GM18909 (cell line): ENCODE measurements around the gene CDPF1.
A peak's percentile ranks its signal among the peaks of the same experiment; 100 is the strongest.

ENCODE experiments used
- ATAC-seq: cut with Tn5 transposase; IDR thresholded peaks from one replicate; pipeline ENCODE4 v1.9.1; 2021; ENCODE audit warnings: mild to moderate bottlenecking; ENCODE audit not compliant: unreplicated experiment, poor library complexity

CDPF1 gene

DNA sequence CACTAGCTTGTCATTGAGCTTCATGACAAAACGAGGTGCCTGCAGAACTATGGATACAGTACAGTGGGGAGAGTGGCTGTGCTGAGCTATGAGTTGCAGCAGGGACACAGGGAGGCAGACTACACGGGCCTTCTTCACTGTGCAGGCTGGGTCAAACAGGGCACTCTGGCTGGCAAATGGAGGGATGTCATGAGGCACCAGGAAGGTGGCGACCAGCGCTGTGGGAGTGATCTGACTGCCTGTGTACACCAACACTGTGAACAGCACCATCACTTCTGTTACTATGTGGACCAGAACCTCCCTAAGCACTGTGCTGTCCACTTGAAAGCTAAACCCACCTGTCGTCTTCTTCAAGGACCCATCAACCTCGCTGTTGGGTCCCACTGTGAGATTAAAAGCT is 9.9 kb upstream of the CDPF1 start:
- no peak for ATAC-seq

DNA sequence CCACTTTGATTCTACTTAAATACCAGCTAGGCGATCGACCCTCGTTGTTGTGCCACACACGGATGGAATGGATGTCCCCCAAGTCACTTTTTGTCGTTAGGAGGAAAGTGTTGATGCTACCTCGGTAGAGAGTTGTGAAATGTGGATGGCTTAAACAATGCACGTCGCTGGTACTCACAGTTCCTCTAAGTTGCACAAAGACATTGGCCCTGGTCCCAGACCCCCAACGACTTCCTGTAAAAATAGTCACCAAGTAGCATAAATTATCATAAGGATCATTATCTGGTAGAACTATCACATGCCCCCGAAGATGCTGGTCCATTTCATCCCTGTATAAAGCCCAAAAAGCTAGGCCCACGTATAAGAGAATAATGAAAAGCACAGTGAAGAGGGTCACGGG is 9.3 kb upstream of the CDPF1 start:
- no peak for ATAC-seq

DNA sequence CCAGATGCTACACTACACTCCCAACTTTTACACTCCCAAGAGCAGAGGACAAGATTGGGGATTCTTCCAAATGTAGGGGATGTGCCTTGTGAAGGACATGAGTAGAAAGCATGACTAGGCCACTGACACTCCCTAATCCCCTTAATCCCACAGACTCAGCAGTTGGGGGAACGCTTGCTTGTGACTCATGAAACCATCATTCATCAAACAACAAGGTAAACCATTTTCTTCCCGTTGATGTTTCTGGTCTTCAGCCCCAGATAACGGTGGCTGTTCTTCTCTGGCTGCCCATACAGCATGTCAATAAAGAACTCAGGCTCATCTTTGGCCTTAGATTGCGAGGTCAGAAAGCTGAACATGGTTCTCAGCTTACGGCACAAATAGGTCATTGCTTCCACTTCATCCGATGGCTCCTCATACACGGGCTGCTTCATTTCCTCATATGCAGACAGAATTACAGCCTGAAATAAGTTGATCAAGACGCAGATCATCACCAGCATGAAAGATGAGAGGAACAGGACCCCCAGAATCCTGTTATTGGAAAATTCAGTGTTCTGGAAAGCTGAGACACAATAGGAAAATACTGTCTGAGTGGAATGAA is 6.4 kb upstream of the CDPF1 start:
- ATAC-seq: no peak

DNA sequence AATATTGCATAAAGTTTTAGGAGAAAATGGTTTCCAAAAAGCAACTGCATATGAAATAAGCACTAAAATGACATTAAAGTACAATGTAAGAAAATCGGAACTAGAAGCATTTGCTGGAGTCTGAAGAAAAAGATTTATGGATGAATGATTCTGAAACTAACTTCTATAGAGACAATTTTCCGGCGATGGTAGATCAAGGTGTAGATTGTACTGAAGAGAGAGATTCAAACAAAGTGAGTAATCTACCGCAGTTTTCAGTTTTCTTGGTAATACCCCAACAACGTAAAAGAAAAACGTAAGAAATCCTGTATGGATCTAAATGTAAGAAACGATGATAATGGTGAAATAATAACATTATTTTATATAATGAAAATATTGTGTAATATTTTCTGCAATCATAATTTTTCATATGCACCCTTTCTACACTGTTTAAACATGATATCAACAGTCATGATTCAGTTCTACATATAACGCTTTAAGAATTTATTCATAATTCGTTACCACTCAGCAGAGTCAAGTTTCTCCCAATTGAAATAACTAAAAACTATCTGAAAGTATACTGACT is 1.8 kb upstream of the CDPF1 start:
- ATAC-seq: no peak

DNA sequence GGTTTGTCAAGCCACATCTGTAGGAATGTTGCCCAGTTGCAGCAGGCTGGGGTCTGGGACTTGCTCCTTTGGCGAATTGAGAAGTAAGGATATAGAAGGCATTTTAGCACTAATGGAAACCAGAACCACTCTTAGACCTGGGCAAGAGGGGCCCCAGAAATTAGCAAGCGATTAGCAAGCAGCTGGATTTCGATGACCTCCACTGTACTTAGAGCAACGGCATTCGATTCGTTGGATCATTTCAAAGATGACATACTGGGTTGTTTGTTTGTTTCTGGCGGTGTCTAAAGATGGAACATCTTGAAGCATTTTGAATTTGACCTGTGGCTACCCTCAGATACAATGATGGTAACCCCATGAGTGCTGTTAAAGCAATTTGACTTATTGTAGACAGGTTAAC is 1.2 kb upstream of the CDPF1 start:
- ATAC-seq: no peak

DNA sequence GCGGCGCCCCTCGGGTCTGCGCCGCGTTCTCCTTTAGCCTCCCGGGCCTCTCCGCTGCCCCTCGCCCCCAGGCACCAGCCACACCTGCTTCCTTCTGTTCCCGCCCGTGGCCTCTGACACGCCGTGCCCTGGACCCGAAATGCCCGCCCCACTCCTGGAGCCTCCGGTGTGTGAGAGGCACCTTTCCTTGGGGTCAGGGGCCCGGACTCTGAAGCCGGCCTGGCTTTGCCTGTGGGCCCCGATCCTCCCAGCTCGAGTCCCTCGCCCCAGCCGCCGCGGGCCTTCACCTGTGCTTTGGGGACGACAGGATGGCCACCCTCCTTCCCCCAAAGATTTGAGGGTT is 661 bp upstream of the CDPF1 start:
- peak; percentile 8 for ATAC-seq

DNA sequence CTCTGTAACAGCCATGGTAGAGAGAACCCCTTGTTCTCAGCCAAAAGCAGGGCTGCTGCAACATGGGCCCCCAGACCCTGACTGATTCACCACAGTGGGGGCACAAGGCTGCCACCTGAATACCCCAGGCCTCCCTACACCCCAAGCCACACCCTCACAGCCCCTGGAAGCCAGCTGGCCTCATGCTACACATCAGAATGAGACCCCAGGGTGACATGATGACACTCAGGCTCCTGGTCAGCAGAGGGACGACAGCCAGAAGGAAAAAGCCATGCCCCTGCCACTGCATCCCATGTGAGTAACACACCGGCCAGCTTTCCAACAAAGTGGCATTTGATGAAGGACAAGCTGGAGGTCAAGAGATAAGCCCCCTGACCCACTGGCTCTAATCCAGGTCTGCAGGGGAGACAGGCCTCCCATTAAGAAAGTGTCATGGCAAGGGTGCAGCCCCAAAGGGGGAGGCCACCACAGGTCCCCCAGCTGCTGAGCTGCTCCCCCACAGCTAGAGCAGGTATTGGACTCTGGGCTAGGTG is 2.6 kb downstream of the CDPF1 start:
- no peak for ATAC-seq

DNA sequence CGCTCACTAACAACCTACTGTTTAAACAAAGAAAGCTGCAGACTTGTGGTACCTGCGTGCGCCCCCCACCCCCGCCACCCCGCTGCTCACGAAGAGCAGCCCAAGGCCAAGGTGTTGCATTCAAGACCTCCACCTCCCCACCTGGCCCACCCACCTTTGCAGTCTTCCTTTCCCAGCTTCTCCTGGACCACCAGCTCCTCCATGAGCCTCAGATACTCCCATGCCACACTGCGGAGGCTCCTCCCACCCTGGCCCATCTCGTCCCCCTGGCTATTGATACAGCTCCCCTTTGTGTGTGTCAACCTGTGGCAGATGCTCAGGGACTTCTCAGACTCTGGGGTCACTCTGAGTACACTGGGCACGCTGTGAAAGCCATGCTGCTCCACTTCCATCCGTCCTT is 3.9 kb downstream of the CDPF1 start:
- ATAC-seq: no peak

DNA sequence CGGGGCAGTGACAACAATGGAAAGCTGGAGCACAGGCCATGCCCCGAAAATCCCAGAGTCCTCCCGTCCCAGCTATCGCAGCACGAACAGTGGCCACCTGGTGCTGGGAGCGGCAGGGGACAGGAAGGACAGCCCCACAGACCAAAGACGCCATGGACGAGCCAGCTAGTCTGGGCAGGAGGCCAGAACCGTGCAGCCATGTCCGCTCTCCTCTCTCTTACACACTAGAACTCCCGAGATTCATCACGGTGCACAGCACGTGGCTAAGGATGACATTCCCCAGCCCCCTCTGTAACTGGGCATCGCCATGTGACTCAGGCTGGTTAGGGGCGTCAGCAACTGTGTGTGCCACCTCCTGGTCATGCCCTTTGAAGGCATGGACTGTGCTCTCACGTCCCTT is 4.6 kb downstream of the CDPF1 start:
- no peak for ATAC-seq

DNA sequence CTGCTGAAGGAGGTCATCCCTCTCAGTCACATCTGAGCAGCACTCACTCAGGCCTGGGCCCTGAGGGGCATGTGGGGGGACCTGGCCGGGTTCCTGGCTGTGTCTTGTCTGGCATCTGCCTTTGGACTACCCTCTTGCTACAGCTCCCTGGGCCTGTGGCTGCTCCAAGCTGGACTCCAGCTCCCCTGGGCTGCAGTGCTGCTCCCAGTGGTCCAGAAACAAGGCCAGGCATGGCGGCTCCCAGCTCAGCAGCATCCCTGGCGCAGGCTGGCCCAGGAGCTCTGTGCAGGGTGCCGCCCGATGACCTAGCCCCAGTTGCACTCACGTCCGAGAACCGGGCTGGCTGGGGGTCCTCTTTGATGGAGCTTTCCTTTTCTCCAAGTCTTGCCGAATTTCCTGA is 5.3 kb downstream of the CDPF1 start:
- ATAC-seq: no peak

DNA sequence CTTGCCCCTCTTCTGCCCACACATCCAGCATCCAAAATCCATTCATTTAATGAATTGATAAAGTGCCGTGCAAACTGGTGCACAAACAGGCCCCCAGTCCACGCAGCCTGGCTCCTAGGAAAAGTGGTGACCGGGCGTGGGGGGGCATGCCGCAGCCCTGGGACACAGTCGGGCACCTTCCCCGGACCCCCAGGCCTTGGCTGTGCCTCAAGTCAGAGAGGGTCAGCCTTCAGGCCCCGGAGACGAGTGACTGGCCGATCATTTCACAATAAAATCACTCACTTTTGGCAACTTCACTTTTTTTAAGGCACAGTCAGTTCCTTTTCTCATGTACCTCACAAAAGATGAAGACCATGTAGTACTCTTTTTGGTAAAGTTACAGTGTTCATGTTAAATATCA is 8.0 kb downstream of the CDPF1 start:
- no peak for ATAC-seq

DNA sequence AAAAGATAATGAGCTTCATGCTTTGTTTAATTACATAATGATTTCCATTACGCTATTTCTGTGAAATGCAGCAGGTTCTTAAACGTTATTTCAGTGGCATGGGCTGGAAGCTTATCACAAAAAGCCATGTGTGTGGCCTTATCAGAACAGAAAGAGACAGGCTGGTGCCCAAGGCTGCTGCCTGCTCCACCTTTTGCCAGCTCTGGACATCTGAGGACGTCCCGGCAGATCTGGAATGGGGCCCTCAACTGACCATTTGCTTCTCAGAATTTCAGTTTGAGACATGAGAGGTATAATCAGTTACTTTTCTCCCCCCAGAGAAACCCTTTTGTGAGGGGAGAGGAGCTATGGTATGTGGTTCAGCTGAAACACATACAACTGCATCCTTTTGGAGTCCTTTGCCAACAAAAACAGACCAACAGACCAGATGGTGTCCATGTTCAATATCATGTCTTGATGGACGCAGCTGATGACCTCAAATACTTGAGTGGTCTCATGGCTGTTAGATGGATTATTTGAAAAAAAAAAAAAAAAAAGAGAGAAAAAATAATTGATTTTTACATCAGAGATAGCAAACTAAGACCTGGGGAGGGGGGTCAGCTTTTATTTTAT is 8.6 kb downstream of the CDPF1 start:
- ATAC-seq: no peak

DNA sequence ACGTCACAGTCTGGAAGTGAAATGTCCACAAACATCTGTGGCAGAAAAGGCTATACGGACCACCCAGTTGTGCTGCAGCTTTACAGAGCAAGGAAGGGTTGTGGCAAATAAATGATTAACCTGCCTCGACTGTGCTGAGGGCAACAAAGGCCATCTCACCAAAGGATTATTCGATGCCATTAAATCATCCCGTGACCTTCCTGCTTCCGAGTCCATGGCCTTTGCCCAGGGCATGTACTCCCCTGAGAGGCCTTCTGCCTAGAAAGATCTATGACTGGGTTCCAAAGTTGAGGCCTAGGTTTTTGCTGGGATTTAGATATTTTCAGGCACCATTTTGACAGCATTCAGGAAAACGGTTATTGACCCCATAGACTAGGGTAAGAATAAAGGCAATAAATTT is 9.2 kb downstream of the CDPF1 start:
- no peak for ATAC-seq

DNA sequence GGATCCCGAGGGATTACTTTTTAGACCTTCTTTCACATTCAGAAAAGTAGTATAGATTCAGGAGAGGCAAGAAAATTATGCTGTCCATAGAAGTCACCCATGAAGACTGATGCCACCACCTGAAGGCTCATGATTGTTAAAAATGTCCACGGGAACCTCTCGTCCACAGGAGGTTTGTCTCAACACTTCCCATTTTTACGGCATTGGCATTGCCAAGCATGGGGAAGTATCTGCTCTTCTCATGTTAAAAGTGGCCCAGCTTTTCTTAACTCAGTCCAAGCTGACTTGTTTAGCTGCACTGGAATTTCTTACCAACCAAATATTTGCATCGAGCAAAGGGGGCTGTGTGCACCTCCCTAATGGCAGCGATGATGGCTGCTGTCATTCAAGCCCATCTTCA is 9.6 kb downstream of the CDPF1 start:
- no peak for ATAC-seq

DNA sequence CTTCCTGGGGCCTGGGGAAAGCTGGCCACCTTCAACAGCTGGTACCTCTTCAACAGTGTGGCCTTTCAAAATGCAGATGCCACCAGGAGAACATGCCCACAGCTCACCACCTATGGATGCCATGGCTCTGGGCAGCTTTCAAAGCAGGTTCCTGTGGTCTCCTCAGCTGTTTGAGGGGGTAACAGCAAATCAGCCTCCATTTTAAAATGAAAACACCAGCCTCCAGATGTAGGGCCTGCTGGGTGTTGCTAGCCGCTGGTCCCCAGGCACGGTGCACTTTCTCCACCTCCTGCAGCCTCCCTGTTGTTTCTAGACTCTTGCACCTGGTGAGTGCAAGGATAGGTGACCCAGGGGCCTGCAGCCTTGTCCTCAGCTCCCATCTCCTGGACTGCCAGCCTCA is 10.0 kb downstream of the CDPF1 start:
- no peak for ATAC-seq

DNA sequence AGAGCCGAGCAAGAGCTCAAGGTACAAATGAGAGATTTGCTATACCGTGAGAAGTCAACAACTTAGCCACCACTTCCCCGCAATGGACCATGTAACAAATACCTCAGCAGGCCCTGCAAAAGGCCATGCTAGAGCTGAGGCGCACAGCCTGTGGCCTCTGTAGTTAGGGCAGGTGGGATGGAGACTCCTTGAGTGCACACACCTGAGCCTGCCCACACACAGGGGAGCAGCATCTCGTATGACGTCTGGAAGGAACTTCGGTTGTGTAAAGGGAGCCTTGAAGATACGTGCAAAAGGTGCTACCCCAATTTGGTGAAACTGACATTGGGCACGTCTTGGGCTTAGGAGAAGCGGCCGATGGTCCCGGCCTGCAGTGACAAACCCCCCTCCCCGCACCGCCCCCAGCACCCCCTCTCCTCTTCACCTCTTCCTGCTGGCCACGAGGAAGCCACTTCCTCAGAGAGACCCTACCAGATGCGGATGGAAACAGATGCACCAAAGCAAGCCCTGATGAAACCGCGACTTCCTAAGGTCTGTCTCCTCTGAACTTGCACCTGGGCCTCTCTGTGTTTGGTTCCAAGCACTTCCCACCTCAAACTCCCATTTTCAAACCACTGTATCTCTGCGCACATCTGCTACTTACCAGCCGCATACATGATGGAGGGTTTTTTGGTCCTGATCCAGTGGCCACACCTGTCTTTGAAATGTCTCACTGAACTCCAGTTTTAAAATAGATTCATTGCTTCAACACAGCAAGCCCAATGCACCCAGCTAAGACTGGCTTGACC is 10.6 kb downstream of the CDPF1 start:
- no peak for ATAC-seq

DNA sequence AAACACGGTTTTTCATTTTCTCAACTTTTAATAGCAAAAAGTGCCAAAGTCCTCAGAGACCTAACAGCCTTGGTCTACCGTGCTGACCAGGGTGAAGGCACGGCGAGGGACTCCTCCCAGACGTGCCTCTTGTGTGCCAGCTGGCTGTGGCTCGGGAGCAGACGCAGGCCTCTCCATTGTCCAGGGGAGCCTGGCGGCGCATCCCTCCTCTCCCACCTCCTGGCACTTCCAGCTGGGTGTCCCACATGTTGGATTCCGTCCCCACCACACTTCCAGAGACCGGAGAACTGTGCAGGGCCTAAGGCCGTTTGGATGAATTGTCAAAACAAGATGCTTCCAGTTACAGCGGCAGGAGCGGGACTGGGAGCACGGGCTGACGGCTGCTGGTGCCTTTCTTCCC is 11.6 kb downstream of the CDPF1 start:
- no peak for ATAC-seq

DNA sequence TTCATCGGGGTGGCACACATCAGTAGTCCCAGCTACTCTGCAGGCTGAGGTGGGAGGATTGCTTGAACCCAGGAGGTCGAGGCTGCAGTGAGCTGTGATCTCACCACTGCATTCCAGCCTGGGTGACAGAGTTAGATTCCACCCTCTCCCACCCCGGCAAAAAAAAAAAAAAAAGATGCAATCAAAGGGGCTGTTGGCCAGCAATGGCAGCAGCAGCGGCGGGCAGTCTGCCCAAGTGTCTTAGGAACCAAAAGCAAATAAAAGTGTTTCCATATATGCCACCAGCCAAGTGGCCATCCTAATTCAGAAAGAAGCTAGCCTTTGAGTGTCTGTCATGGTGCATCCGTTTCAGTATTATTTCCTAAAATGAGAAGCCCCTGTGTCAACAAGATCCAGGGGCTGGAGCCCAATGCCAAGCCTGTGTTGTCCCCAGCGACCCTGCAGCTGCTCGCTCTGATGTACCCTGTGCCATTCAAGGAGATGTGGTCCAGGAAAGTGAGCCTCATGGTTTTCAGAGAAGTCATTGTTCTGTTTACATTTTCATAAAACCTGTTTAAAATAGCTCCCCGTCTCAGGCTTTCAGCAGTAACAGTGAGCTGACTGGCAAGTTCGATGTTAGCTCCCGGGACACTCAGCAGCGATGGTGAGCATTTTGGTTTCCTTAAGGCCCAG is 12.5 kb downstream of the CDPF1 start:
- ATAC-seq: no peak

DNA sequence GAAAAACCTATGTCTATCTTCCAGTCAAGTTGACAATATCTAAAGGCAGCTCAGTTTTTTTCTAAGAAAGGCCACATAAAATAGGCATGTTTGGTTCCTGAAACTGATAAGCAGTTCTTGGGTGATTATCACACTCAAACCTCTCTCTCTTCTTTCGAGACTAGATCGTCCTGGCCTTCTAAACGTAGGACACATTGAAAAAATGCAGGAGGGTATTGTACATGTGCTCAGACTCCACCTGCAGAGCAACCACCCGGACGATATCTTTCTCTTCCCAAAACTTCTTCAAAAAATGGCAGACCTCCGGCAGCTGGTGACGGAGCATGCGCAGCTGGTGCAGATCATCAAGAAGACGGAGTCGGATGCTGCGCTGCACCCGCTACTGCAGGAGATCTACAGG is 15.1 kb downstream of the CDPF1 start:
- ATAC-seq: no peak

DNA sequence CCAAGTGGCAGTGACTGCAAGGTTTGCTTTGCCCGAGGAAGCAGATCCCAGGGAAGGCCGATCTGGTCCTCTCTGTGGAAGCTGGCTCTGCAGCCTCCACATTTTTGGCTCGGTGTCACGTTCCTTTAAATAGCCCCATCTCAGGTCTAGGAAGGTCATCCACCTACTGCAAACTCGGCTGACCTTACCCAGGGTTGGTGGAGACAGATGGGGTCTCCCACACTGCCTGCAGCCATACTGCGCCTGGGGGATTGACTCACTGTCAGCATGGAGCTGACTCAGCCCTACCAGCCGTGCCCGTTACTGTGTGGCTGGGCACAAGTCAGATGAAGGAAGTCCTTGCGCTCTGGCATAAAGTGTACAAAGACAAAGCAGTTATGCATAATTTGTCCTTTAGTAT is 16.9 kb downstream of the CDPF1 start:
- ATAC-seq: no peak
